Cerebellar cortex (tissue), 1 donor: ENCODE results near the gene MBD3.
A peak's percentile ranks its signal among the peaks of the same experiment; 100 is the strongest.

ENCODE experiments used
- DNase-seq: peaks from one replicate; pipeline ENCODE4 v3.0.0-alpha.2; 2015; ENCODE audit warnings: low spot score

MBD3 gene

DNA sequence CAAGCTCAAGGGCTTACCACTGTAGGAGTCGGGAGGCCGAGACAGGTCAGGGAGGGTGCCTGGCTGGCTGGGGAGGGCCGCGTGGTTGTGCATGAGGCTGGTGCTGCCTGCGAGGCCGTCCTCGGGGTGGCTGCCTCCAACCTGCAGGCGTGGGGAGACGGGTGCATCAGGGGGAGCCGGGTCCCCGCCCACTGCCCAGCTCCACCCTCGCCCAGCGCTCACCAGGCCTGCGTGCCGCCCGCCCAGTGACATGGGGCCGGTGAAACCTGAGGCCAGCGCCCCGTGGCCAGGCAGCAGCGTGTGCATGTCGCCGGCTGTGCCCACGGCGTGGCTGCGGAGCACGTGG lies 26.4 kb upstream of the MBD3 start:
- no peak for DNase-seq

DNA sequence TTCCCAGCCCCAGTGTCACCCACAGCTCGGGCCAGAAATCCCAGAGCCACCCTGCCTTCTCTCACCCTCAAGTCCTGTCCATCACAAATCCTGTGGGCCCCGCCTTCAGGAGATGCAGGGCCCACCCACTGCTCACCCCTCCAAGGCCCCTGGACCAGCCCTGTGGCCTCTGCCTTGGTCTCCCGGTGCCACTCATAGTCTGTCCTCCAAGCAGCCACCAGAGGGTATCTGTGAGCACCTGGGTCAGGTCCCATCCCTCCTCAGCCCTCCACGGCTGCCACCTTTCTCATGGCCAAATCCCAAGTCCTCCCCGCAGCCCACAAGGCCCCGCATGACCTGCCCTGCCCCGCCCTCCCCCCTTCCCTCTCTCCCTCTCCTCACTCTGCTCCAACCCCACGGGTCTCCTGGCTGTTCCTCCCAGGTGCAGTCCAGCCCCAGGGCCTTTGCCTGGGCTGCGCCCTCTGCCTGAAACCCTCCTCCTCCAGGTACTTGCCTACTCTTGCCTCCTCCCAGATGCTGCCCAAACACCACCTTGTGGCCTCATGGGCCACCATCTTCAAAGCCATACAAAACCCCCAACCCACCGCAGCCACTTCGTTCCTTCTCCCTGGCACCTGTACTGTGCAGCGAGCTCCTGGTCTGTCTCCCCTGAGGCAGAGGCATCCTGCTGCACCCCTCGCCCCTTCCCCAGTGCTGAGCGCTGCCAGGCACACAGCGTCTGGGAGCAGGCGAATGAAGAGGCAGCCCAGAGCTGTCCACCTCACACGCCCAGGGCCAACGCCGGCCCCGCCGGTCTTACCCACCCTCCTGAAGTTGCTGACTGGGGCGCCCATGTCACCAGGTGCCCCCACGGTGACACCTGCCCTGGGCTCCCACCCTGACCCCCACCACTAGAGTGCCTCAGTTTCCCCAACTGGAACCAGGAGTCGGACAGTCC lies 25.8 kb upstream of the MBD3 start:
- DNase-seq, result peak; percentile 61

DNA sequence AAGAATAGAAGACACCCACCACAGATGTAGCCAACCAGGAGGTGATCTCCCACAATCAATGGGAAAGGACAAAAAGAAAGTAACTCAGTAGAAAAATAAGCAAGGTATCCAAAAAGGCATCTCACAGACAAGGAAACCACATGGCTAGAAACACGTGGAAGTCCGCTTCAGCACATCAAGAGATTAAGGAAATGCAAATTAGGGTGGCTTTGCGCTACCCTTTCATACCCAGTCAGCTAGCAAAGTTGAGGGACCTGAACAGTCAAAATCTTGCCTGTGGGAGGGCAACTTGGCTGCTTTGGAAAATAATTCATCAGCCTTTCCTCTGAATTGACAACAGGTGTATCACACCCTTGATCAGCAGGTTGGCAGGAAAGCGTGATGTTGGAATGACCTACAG lies 24.2 kb upstream of the MBD3 start:
- no peak for DNase-seq

DNA sequence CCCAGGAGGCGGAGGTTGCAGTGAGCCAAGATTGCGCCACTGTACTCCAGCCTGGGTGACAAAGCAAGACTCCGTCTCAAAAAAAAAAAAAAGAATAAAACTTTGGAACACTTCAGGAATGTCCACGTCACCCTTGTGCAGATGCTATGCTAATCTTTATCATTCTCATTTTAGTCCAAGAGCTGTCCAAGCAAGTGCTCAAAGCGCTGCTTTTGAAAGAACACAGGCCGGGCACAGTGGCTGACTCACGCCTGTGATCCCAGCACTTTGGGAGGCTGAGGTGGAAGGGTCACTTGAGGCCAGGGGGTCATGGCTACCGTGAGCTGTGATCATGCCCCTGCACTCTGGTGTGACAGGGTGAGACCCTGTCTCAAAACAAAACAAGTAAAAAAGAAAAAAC lies 23.7 kb upstream of the MBD3 start:
- no peak for DNase-seq

DNA sequence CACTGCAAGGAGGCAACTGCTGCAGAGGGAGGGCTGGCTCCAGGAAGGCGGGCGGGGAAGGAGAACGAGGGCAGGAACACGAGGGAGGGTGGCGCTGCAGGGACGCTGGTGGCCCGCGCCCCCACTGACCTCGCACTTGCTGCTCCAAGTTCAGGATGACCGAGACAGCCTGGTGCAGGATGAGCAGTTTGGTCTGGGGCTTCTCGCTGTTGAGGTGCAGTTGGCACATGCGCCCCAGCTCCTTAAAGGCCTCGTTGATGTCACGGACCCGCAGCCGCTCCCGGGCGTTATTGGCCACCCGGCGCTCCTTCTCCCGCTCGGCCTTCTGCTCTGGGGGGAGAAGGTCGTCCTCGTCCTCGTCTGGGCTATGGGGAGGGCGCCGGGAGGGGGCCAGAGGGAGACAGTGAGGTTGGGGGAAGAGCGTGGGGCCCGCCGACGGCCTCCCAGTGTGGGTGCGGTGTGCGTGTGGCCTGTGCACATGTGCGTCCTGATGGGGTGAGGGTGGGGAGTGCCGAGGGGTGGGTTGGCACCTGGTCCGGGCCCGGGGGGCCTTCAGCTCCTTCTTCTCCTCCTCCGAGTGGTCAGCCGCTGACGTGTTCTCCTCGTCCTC lies 22.6 kb upstream of the MBD3 start:
- DNase-seq, result no peak

DNA sequence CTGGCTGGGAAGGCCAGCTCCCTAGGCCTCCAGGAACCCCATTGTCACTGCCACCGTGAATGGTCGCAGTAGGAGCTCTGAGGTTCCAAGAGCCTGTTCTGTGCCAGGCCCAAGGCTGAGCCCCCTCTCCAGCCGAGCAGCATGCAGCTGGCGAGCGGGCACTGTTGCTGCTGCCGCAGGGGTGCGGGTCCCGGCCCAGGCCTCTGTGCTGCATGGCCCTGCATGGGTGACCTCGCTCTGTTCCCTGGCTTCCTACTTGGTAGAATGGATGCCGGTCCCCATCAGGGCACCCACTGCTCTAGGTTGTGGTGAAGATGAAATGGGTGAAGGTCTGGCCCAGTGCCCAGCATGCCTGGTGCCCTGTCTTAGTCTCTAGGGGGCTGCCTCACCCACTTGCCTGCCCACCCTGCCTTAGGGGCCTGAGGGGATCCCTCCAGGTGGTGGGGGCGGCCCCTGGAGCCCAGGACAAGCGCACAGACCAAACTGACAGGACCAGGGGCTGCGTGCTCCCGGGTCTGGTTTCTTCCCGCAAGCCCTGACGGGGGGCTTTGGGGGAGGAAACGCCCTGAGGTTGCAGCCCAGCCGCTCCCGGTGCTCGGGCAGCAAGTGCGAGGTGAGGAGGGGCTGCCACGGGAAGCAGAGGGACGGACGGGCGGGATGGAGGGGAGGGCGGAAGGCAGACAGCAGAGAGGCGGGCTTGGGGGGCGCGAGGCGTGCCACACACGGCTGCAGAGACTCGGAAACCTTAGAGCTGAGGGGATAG lies 21.3 kb upstream of the MBD3 start:
- no peak for DNase-seq

DNA sequence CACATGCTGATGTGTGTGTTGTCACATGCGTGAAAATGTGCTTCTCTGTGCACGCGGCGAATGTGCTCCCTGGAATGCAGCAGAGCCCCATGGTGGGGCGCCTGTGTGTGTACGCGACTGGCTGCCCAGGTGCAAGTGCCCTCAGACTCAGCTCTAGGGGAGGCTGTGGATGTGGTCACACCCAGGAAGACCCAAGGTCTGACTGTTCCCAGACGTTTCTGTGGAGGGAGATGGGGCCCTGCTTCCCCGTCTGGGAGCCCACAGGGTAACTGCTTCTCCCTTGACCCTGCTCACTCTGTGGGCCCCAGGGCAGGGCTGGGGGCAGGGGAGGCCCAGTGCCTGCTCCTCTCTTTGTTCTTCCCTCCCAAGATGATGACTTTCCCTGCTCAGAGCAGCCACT lies 20.5 kb upstream of the MBD3 start:
- DNase-seq, result no peak

DNA sequence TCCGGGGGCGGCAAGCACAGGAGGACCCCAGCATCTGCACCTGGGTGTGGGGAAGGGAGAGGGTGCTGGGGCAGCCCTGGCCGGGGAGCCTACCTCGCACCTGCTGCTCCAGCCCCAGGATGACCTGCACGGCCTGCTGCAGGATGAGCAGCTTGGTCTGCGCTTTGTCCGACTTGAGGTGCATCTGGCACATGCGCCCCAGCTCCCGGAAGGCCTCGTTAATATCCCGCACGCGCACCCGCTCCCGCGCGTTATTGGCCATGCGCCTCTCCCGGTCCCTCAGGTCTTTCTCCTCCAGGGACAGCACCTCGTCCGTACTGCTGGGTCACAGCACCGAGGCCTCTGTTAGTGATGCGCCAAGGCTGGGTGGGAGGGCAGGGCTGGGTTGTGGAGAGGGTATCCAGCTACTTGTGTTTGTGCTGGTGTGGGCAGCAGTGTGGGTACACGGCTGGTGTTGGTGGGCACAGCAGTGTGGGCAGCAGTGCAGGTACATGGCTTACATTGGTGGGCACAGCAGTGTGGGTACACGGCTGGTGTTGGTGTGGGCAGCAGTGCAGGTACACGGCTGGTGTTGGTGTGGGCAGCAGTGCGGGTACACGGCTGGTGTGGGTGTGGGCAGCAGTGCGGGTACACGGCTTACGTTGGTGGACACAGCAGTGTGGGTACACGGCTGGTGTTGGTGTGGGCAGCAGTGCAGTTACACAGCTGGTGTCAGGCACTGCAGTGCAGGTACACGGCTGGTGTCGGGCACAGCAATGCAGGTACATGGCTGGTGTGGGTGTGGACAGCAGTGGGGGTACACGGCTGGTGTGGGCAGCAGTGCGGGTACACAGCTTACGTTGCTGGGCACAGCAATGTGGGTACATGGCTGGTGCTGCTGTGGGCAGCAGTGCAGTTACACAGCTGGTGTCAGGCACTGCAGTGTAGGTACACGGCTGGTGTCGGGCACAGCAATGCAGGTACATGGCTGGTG lies 19.7 kb upstream of the MBD3 start:
- DNase-seq, result no peak

DNA sequence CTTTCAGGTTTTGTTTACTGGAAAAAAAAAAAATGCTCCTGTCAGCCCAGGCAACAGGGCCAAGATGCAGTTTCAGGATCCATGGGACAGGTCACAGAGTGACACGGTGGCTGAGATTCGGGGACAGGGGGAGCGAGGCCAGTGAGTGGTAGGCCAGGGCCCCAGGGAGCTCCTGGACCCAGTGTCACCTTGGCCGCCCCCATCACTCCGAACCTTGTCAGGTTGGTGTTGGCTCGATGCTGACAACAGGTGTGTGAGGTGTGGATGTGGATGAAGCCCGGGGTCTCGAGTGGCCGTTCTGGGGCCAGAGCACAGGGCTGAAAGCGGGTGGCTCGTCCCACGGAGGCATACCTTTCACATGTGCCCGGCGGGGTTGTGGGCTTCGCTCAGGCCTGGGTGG lies 18.7 kb upstream of the MBD3 start:
- DNase-seq, result no peak

DNA sequence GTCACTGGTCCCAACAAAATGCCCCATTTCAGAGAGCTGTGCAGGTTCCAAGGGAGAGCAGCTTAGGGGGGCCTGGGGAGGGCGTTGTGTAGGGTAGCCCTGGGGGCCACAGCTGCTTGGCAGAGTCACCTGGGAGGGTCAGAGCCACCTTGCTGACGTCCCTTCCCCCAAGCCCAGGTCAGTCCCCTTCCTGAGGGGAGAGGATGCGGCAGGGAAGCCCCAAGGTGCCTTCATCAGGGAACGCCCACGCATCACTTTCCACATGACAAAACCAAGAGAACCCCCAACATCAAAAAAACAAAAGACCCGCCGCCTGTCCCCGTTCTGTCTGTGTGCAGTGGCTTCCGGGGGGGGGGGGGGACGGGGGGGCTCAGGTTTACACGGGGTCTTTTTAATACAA lies 17.9 kb upstream of the MBD3 start:
- DNase-seq, result no peak

DNA sequence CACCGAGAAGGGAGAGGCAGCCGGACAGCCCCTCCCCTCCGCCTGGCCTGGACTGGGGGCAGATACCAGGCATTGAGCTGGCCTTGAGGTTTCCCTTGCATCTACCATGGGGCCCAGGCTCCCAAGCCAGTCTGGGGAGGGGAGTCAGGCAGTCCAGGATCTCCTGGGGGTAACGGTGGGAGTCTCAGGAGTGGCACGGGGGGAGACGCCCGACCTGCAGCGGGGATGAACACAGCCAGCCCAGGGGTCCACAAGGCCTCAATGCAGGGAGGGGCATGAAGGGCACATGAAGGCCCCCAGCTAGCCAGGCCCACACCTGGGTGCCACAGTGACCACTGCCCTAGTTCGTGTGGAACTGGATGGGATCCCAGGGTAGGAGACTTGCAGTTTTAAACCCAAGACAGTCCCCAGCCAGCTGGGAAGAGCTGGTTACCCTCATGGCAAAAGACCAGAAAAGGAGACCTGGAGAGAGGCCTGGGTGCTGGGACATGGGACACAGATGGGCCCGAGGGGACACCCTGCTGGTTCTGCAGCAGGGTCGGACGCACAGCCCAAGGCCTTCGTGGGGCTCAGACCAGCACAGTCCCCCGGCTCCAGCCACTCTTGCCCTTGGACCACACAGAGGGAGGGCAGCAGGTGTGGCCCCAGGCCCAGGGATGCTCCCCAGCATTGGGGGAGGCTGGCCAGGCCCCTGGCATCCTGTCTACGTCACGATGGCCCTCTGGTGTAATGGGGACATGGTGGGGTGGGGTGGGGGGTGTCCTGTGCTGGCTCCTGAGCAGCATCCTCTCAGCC lies 17.2 kb upstream of the MBD3 start:
- no peak for DNase-seq

DNA sequence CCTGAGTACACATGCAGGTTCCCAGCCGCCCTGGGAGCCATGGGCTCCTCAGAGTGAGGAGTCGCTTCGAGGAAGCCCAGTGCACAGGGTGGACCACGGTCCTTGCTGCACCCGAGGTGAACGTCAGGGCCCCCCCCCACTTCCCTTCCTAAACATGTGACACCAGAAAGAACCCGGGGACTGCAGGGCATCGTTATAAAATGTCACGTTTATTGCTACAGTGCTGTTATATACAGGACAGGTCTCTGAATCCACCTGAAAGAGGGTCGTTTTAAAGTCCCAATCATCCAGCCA lies 16.4 kb upstream of the MBD3 start:
- no peak for DNase-seq

DNA sequence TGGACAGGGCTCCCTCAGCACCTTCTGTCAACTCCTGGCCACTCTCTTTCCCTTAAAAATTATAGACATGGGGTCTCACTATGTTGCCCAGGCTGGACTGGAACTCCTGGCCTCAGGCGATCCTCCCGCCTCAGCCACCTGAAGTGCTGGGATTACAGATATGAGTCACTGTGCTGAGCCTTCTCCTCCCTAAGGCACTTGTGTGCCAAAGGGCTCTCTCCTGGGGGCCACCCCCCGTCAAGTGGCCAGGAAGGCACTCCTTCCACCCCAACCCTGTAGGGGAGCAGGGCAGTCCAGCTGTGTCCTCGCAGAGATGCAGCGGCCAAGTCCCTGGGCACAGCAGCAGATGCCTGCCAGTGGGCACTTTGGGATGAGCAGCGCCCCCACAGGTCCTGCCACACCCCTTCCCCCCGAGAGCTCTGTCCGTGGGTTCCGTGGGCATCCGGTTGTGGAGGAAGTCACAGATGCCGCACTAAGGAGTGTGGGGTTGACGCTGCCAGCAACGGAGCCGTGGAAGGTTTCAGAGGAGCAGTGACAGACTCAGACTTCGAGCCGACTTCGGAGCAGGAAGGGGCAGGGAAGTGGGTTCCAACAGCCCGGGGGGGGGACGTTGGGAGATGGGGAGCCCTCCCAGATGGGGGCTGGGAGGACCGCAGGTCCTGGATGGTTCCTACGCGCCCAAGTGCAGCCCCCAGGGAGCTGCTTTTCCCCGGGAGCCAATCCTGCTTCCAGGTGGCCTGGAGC lies 15.9 kb upstream of the MBD3 start:
- no peak for DNase-seq

DNA sequence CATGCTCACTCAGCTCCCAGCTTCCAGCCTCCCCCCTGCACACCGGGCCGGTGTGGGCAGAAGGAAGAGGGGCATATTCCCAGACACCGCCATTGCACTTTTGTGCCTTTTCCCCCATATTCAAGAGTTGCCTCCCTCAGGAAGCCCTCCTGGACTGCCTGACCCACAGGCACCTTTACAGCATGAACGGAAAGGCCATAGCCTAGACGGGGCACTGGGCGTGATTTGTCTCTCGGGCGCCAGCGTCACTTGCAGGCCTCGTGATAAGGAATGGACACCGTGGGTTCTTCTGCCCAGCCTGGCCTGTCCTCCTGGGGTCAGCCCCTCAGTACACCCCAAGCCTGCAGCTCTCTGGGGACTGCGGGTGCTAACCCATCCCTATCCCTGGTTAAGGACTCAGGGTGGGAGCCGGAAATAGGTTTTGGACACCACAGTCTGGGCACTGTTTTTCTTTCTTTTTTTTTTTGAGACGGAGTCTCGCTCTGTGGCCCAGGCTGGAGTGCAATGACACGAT lies 13.5 kb upstream of the MBD3 start:
- DNase-seq, result no peak

DNA sequence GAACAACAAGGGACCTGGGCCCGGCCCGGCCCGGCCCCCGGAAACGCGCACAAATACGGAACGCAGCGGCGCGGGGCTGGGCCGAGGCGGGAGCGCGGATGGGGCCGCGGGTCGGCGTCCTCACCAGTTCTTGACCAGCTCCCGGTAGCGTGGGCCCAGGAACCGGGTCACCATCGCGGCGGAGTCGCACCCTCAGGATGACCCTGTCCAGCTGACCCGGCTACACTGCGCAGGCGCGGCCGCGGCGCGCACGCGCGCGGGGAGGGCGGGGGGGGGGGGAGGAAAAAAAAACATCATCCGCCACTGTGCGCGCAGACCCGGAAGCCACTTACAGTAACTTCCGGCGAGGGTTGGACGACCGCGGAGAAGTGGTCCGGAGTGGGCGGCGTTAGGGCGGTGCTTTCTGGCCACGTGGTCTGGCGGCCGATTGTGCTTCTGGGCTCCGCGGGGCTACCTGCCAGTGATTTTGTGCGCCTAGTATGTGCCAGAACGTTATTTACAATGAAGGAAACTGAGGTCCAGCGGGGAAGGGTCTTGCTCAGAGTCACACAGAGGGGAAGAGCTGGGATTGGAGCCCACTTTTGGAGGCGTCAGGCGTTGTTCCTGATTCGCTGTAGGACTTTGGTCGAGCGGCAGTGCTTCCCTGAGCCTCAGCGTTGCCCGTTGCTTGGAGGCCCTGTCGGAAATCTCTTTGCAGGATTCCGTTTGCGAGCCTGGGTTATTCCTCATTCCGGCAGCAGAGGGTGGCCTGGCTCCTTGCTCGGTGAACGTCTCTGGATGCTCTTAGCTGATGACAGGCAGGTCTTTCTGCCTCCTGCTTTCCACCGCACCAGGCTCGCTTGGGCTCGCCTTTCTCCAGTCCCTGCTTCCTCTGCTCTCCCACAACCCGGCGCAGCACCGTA lies 12.8 kb upstream of the MBD3 start, which contains the start of gene UQCR11:
TSS of gene UQCR11 (minus strand) at position 227 of the 902 bp plus-strand sequence. CDS start at position 174, 53 bp downstream.
- DNase-seq, result peak; percentile 98

DNA sequence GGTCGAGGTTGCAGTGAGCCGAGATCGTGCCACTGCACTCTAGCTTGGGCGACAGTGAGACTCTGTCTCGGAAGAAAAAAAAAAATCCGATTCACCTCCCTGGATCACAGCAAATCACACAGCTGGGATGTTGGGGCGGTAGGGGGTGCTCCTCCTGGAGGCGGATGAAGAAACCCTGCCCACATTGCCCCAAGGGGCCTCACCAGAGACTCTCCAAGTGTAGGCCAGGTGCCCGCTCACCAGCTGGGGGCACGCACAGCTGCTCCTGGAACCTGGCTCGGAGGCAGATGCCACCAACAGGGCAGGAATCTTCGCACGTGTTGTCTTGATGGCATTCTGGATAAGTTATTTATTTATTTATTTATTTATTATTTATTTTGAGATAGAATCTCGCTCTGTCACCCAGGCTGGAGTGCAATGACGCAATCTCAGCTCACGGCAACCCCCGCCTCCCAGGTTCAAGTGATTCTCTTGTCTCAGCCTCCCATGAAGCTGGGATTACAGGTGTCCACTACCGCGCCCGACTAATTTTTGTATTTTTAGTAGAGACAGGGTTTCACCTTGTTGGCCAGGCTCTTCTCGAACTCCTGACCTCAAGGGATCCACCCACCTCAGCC lies 9.5 kb upstream of the MBD3 start:
- DNase-seq, result no peak

DNA sequence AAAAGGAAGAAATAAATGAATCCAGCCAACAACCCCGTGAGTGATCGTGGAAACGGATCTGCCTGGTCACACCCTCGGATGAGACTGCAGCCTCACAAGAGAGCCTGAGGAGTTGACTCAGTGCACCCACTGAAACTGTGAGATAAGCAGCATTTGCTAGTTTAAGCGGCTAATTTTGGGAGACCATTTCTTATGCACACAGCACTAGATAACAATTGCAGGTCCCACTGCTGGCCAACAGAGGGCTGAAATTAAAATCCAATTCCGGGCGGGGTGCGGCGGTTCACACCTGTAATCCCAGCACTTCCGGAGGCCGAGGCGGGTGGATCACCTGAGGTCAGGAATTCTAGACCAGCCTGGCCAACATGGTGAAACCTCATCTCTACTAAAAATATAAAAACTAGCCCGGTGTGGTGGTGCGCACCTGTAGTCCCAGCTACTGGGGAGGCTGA lies 9.0 kb upstream of the MBD3 start:
- DNase-seq, result no peak

DNA sequence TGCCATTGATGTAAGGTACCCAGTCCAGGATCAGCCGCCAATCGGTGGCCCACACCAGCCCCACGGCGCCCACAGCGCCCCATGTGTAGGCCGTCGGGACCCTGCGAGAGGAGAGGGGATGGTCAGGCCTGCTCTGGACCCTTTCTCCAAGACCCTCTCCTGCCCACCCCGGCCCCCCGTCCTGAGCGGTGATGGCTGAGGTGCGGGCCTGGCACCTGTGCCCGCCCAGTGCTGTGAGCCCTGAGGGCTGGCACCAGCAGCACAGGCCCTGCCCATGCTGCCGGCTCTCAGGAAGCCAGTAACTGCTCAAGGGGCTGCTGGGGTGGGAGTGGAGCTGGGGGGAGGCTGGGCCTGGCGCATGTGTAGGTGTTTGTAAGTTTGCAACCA lies 6.8 kb upstream of the MBD3 start:
- DNase-seq, result no peak
